ENCODE measurements around the gene DLG2.
"Not testable (repeated sequence)": the region's sequence is repeated elsewhere in the genome, so short reads cannot be mapped to it uniquely, and the experiment has no call there.

Gene DLG2

DNA sequence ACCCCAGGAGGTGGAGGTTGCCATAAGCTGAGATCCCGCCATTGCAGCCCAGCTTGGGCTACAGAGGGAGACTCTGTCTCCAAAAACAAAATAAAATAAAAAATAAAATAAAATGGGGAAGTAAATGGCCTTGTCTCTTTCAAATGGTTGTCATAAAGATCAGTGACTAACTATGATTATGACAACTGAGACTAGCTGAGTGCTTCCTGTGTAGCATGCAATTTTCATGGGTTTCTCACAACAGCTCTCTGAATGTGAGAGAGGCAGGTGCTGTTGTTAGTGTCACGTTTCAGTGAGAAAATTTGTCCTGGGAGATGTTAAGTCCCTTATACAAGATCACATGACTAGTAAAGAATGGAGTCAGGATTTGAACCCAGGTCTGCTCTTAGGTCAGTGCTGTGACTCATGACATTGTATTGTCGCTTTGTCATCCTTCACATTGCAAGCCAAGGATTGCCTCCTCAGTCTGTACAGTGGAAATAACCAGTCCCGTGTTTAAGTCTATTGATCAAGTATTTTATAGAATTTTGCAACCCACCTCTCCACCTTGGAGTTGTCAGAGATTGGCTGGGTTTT, 2177.7 kb downstream of the DLG2 start:
- DNase-seq (ENCODE audit: low read depth) = no peak

DNA sequence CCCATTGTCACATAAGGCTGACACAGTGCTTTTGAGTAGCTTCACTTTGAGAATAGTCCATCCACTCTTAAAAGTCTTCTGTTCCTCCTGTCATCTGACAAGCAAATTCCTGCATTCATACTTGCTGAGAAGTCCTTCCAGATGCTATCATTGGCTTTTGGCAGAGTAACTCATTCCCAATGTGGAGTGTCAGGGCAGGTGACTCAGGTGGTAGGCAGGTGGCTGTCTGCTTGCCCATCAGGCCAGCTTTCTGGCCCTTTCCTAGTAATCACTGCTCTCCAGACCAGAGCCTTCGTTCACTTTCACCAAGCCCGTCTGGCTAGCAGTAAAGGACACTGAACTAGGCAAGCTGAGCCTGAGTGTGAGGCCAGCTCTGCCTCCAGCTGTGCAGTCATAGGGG, 2178.5 kb downstream of the DLG2 start:
- no peak for DNase-seq (ENCODE audit: low read depth)

DNA sequence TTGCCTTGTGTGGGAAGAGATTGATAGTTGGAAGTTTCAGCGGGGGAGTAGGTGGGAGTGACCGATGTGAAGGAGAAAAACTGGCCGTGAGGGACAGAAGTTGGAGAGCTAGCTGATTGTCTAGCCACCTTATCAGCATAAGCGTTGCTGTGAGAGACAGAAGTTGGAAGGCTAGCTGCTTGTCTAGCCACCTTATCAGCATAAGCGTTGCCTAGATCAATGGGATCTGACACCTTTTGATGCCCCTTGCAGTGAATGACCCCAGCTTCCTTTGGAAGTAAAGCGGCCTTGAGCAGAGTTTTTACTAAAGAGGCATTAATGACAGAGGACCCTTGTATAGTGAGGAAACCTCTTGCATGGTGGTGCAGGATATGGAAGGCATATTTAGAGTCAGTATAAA, 2183.3 kb downstream of the DLG2 start:
- DNase-seq (ENCODE audit: low read depth) = not testable (repeated sequence)

DNA sequence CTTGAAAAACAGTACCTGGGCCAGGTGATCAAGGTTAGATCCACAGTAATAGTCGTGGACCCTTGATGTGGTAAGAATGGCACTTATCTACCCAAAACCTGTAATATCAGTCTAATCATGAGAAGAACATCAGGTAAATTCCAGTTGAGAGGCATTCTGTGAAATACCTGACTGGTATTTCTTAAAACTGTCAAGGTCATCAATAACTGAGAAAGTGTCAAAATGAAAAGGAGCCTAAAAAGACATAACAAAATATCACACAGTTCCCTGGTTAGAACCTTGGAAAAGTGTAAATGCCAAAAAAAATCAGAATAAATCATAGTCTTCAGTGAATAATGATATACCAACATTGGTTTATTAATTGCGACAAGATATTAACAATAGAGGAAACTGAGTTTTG, 2185.5 kb downstream of the DLG2 start:
- no peak for DNase-seq (ENCODE audit: low read depth)

DNA sequence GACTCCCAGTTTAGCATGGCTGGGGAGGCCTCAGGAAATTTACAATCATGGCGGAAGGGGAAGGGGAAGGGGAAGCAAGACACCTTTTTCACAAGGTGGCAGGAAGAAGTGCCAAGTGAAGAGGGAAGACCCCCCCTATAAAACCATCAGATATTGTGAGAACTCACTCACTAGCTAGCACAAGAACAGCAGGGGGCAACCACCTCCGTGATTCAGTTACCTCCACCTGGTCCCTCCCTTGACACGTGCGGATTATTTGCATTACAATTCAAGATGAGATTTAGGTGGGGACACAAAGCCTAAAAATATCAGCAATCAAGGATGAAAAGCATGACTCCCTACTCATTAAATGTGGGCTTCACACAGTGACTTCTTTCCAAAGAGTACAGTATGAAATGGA, 2186.0 kb downstream of the DLG2 start:
- no peak for DNase-seq (ENCODE audit: low read depth)

DNA sequence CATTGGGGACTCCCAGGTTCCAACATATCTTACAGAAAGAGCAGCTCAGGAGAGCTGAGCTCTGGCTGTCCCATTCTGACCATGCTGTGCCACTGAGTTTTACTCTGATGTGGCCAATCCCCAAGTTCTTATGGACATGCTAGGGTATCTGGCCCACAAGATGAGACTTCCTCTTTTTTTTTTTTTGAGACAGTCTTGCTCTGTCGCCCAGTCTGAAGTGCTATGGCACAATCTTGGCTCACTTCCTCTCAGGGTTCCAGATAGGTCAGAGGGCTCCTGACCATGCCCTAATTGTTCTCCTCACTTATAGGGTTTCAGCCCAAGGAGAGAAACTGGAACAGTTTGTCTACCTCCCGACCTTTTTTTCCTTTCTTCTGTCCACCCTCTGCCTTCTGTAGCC, 2188.7 kb downstream of the DLG2 start:
- no peak for DNase-seq (ENCODE audit: low read depth)

DNA sequence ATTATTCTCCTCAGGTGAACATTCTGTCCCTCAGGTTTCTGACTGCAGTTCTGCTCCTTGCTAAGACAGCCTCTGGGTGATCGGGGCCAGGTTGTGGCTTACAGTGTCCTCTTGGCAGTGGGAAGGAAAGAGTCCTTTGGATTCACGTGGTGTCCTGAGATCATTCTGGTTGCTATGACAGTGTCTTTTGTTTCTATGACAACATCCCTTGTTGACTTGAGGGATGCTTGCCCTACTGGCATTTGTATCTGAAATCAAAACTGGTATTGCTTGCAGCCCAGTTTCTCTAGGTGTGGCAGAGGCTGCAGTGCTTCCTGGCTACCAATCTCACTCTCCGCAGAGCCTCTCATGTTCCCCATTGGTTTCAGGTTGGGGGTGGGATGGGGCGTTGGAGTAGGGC, 2189.2 kb downstream of the DLG2 start:
- DNase-seq (ENCODE audit: low read depth) = no peak

DNA sequence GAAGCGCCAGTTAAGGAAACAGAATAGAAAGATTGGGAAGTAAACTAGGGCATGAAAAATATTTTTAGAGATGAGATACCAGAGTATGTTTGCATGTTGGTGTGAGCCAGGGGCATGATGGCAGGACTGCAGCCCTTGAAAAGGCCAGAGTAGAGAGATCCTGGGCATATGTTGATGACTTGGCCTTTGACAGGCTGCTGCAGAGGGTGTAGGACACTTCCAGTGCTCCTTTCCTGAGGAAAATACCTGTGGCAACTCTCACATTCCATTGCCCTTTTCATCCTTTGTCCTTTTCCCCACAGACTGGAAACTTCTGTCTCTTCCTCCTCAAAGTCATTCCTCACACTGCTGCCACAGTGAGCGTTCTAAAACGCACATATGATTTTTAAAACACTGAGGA, 2190.3 kb downstream of the DLG2 start:
- DNase-seq (ENCODE audit: low read depth) = no peak

DNA sequence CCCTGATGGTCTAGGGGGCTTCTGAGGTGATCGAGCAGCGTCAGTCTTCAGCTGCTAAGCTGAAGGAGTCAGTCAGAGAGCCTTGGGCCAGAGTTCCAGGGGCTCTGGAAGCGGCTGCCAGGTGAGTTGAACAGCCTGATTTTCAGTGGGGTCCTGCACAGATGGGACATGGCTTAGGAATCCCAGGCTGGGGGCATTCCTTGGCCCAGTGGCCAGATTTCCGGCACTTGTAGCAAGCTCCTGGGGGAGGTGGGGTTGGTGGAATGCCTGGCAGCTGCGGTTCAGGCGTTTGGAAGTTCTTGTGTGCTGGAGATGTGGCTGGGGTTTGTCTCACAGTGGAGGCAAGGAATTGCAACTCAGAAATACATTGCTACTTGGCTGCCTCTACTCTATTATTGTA, 2192.3 kb downstream of the DLG2 start:
- not testable (repeated sequence) for DNase-seq (ENCODE audit: low read depth)

DNA sequence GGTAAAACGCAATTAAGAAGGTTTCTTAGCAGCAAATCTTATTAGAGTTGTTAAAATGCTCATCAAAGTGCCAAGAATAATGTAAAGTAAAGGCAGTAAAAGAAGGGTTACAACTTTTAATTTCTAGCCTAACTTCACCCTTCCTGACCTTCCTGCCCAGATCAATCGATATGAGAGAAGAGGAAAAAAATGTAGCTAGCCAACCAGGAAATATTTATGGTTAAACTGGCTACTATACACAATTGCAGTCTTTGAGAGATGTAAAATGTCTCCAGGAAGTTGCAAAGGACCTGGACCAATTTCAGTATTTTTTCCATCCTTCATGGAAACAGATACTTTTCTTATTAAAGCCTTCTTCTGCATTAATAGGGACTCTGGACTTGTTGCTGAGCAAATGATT, 2199.2 kb downstream of the DLG2 start:
- DNase-seq (ENCODE audit: low read depth) = no peak

DNA sequence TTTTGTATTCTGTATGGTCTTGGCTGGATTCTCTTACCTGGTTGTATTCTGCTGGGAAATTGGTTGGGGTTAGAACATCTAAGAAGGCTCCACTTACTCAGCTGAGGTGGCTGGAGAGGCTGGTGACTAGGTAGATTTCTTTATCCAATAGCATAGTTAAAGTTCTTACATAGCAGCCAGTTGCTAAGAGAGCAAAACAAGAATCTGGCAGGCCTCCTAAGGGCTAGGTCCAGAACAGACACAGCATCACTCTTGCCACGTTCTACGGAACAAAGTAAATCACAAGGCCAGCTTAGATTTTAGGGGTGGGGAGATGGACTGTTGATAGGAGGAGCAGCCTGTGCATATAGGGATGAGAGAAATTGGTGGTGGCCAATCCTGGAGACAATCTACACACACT, 2199.6 kb downstream of the DLG2 start:
- no peak for DNase-seq (ENCODE audit: low read depth)

DNA sequence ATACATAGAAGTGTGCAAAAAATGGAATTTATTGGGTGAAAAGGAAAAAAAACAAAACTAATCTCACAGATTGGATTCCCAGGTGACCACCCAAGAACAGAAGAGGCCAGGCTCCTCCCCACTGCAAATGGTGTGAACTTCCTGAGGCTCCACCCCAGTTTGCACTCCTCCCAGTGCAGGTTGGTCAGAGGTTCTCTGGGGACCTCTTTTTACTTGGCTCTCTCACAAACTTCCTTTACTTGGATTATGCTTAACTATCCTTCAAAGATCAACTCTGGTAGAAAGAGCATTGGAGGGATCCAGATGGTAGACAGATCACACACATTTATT, 2202.0 kb downstream of the DLG2 start:
- no peak for DNase-seq (ENCODE audit: low read depth)

DNA sequence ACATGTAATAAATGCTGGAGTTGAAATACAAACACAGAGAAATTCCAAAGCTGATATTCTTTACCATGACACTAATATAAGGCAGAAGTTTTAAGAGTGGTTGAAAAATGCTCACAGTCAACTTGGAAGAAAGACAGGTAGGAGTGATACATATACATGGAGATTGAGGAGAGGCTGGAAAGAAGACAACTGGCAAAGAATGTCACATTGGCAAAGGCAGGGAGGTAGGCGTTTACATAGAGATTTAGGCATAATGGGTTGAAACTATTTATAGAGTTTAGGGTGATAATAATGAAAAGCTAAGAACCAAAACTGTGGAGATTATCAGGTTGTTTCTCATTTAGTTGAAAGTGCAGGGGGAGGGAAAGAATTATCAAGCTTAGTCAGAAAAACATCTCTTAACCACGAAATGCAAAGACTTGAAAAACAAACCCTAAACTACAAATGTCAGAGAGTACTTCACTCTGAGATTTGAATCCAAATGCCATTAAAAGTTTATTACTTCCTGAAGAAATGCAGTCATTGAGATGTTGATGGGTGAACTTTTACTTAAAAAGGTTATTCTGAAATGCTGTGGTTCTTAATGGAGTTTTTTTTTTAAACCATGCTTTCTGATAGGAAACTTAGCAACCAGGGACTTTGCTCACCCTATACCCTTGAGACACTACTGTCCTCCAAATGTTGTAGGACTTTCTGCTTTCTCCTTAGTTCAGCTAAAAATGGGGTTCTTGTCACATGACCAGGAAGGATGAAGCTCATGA, 2202.6 kb downstream of the DLG2 start:
- DNase-seq (ENCODE audit: low read depth) = no peak

DNA sequence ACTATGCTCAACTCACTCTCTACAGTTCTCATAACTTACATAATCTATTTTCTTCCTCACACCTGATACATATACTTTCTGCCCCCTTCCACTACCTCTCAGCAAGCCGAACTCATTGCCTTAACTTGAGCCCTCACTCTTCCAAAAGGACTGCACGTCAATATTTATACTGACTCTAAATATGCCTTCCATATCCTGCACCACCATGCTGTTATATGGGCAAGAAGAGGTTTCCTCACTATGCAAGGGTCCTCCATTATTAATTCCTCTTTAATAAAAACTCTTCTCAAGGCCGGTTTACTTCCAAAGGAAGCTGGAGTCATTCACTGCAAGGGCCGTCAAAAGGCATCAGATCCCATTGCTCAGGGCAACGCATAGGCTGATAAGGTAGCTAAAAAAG, 2204.5 kb downstream of the DLG2 start:
- DNase-seq (ENCODE audit: low read depth) = not testable (repeated sequence)

DNA sequence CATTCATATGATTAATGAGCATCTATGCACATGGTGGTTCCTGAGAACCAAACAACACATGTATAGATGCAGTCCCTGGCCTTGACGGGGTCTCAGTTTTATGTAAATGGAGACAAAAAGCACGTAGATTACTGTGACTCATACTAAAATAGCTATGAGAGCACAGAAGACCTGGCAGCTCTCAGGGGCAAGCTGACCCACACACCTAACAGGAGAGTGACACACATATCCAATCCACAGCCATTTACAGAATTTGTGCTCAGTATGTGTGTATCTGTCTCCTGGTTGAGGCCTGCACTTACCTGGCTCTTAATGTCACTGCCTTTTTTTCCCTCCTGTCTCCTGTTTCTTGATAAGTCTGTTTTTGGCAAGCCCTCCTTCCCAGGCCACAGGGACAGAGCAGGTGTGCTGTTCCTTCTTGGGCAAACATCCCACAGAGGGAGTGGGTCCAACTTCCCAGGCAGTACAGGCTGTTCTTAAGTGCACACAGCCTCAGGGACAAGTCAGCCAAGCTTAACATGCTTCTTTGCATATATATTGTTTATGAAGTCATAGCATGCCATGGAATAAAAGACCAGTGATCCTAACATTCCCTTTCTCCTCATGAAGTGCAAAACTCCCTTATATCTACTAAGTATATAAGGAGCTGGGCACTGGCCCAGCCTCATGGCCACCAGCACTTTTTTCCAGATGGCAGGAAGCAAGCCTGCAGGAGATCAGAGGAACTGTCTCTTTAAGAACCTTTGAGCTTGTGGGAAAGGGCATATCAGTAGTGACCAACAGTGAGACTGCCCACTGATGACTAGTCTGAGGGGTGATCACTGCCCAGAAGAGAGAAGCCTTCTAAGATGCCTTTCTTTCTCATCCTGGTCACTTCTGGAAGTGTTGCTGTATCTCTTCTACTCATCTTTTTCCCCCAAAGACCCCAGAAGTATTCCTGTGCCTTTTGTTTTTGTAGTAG, 2216.3 kb downstream of the DLG2 start:
- no peak for DNase-seq (ENCODE audit: low read depth)

DNA sequence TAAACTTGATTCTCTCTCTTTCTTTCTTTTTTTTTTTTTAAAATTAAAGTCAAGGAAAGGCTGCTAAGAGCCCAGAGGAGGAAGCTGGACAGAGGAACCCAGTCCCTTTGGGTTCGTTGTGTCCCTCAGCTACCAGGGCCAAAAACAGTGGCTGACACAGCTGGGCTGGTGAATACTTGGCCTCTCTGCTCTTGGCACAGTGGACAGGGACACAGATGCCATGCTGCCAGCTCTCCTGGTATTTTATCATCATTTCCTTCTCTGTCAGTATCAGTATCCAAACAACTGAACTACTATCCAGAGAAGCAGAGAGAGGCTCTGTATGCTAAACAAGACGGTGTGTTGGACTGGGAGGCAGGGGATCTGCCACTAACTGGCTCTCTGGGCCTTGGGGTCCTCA, 2217.3 kb downstream of the DLG2 start:
- no peak for DNase-seq (ENCODE audit: low read depth)

DNA sequence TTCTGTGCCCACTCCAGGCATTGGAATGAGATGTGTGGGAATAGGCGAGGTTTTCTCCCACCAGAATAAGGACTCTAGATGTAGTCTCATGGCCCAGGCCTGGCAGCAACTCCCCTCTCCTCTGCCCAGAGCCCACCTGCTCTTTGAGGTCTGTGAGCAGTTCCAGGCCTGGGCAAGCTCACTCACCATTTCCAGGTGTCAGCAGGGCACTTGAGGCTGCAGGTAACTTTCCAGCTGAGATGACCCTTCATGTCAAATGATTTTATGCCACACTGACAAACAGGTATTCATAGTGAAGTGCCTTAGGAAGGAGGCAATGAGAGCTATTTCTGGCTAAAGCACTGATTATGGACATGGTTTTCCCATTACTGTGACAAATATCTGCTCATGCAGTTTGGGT, 2217.7 kb downstream of the DLG2 start:
- DNase-seq (ENCODE audit: low read depth) = no peak

DNA sequence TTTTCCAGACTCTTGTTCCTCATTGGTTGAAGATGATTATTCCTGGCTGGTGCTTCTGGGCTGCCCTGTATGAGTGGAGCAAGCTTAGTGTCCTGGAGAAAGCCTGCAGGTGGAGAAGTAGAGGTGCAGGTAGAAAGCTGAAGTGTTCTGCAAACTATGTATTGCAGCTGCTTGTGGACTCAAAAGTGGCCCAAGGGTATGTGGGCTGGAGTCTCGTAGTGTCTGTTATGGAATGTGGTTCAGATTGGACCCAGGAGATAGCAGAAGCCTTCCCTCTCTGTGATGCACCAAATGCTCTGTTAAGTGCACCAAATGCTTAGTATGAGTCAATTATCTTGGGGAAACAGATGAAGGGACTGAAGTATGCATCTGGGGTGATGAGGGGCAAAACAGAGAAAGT, 2218.2 kb downstream of the DLG2 start:
- no peak for DNase-seq (ENCODE audit: low read depth)
